ENCODE measurements around the gene GMPPA.

- TF ChIP-seq POLR2A (IDR thresholded peaks at IDR 0.05; ENCODE audit: low read depth, low read length) (no peak), TAF1 (IDR thresholded peaks at IDR 0.05; ENCODE audit: borderline replicate concordance, low read depth, low read length) (no peak)
Observed at GRCh38 chr2:219466816-219467735, 31.6 kb upstream of the GMPPA start.
